Neutrophil (primary cell): ENCODE data around the gene ZNF778.
A peak's percentile ranks its signal among the peaks of the same experiment; 100 is the strongest.

Experiments
- H3K27ac ChIP-seq: fragments of 200-600 bp; sonication (generic); 2 replicates; pipeline ENCODE4 v1.5.1; 2016; ENCODE audit warnings: mild to moderate bottlenecking, moderate library complexity
- H3K27me3 ChIP-seq: fragments of 200-600 bp; sonication (generic); 2 replicates; pipeline ENCODE4 v1.6.0; 2016; ENCODE audit warnings: mild to moderate bottlenecking
- H3K36me3 ChIP-seq: fragments of 200-600 bp; sonication (generic); 2 replicates; pipeline ENCODE4 v1.5.1; 2017
- H3K4me1 ChIP-seq, 2 experiments: fragments of 200-600 bp in 1 of 2; sonication (generic) in 1 of 2; 1 replicate in 1 of 2; 2 replicates in 1 of 2; pipeline versions ENCODE4 v1.5.1 to v1.6.1; 2013 to 2016; ENCODE audit warnings: low read depth in 1 of 2, low read length in 1 of 2, mild to moderate bottlenecking in 1 of 2, moderate library complexity in 1 of 2; ENCODE audit not compliant: control insufficient read depth in 1 of 2, insufficient read depth in 1 of 2
- H3K4me3 ChIP-seq, 2 experiments: fragments of 200-600 bp in 1 of 2; sonication (generic) in 1 of 2; 1 replicate in 1 of 2; 2 replicates in 1 of 2; pipeline ENCODE4 v1.5.1; 2013 to 2016; ENCODE audit warnings: low read depth in 1 of 2, low read length in 1 of 2, mild to moderate bottlenecking in 1 of 2, moderate library complexity in 1 of 2
- H3K9me3 ChIP-seq: fragments of 200-600 bp; sonication (generic); 2 replicates; pipeline ENCODE4 v1.5.1; 2016
- CTCF ChIP-seq: fragments of 200-600 bp; sonication (generic); IDR thresholded peaks from 2 replicates; pipeline ENCODE4 v1.5.1; 2016; ENCODE audit warnings: antibody characterized with exemption

Gene ZNF778

GRCh38 chr16:89217388-89218191 lies at the start of gene ZNF778:
TSS of gene ZNF778 (plus strand) at chr16:89217703. CDS start at chr16:89221128, 3,425 bp downstream.
- Histone ChIP-seq H3K9me3 (no peaks in the 10 kb centered on the region), H3K4me1 (peaks cover 18 to 19% of the 10 kb centered on the region in 2 experiments), H3K4me3 (peak within 1 kb of the TSS; percentile 80 to 95), H3K27ac (peak within 1 kb of the TSS; percentile 99), H3K27me3 (no peaks in the 10 kb centered on the region), H3K36me3 (peaks cover 15% of the 10 kb centered on the region)
- peak; percentile 60 for TF ChIP-seq CTCF

DNA sequence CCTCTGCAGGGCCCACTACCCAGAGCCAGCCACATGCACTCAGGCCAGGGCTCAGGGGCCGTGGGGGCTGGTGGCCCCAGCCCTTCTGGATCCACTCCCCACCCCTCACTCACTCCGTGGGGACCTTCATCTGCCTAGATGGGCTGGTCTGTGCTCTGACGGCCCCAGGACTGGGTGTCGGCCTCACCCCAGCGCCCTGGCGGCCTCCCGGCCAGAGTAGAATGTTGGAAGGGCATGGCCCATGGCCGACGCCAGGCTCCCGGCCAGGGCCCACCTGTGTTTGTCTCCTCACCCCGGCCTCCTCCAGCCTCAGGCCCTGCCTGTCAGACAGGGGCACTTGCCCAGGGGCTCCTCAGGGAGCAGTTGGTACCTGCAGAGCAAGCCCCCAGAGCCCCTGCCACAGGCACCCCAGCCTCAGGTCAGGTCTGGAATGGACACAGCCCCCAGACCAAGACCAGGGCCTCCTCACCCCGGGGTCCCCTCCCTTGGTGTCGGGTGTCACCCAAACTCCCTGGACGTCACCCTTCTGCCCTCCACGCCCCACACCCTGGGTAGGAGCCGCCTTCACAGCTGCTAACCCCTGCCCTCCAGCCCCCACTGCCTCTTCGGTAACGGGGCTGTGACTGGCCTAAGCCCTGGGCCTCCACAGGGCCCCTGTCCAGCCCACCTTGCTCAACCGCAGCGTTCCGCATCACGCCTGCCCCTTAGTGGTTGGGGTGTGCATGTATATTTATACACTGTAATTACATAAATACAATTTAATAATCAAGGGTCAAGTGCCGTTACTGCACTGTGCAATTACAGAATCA lies 48.9 kb upstream of the ZNF778 start:
- no peak for TF ChIP-seq CTCF
- no peaks in the 10 kb centered on the region for H3K9me3 ChIP-seq
- H3K36me3 ChIP-seq = no peaks in the 10 kb centered on the region
- H3K27me3 ChIP-seq = peaks cover 52% of the 10 kb centered on the region
- H3K4me3 ChIP-seq = no peak overlapping the region
- no peak overlapping the region for H3K27ac ChIP-seq
- peaks cover 9 to 23% of the 10 kb centered on the region in 2 experiments for H3K4me1 ChIP-seq

DNA sequence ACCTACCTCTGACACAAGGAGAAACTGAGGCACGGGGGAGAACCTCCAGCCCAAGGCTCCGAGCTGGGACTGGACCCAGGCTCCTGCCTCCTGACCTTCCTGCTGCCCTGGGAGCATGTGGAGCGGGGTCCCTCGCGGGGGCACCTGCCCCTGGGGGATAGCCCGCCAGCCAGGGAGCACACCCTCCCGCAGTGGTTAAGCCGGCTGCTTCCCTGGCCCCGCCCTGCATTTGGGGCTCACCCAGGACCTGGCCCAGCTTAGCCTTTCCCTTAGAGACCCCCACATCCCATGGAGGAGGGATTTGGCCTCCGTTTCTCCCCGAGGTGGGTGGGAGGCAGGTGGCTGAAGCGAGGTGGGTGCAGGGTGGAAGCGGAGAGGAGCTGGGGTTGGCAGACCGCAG lies 47.7 kb upstream of the ZNF778 start:
- Histone ChIP-seq H3K27me3 (peaks cover 61% of the 10 kb centered on the region), H3K4me1 (peaks cover 9 to 23% of the 10 kb centered on the region in 2 experiments), H3K9me3 (no peaks in the 10 kb centered on the region), H3K36me3 (no peaks in the 10 kb centered on the region), H3K4me3 (no peak overlapping the region), H3K27ac (no peak overlapping the region)
- TF ChIP-seq CTCF = no peak

DNA sequence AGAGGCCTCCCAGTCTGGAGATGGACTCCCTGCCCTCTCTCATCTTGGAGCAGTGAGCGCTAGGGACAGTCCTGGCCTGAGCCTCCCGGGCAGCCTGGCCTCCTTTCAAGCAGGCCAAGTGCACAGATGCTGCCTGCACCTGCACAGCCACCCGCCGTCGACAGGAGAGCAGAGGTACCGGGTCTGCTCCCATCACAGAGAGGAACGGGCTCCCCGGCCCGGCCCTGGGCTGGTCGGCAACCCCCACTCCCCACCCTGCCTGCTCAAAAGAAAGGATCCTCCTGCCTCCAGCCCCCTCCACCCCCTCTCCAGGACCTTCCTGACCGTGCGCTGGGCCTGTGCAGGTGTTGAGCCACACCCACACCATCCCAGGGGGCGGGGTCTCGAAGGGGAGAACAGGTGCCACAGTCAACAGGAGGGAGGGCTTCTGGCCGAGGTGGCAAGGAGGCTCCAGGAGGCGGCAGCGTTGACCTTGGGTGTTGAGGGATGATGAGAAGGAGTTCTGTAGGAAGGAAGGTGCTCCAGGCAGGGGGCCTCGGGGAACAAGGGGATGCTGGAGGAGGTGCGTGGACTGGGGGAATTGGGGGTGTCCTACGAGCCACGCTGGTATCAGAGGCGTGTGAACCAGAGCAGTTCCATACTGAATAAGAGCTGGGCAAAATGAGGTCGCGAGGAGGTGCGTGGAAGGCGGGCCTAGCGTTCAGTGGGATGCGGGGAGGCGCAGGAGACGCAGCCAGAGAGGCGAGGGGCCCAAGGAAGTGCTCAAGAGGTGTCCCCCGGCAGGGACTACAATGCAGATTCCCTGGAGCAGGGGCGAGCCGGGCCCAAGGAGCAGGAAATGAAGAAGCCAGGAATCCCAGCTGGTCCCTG lies 46.9 kb upstream of the ZNF778 start:
- H3K4me3 ChIP-seq = peak overlapping the region; percentile 41 to 48
- H3K27ac ChIP-seq = no peak overlapping the region
- H3K36me3 ChIP-seq = no peaks in the 10 kb centered on the region
- no peaks in the 10 kb centered on the region for H3K9me3 ChIP-seq
- H3K4me1 ChIP-seq = peaks cover 9 to 23% of the 10 kb centered on the region in 2 experiments
- TF ChIP-seq CTCF = no peak
- peaks cover 69% of the 10 kb centered on the region for H3K27me3 ChIP-seq
